ENCODE data around the gene ABCA6.

GRCh38 chr17:69031839-69032238 is 109.9 kb downstream of the ABCA6 start:
- no peak for TF ChIP-seq CTCF (conservative IDR thresholded peaks at IDR 0.05; ENCODE audit: low read length)
- no peak for TF ChIP-seq EZH2phosphoT487 (IDR thresholded peaks at IDR 0.05; ENCODE audit: borderline replicate concordance, low read depth, low read length)
